Measurements from ENCODE around the gene B3GNT5.

B3GNT5 gene

DNA sequence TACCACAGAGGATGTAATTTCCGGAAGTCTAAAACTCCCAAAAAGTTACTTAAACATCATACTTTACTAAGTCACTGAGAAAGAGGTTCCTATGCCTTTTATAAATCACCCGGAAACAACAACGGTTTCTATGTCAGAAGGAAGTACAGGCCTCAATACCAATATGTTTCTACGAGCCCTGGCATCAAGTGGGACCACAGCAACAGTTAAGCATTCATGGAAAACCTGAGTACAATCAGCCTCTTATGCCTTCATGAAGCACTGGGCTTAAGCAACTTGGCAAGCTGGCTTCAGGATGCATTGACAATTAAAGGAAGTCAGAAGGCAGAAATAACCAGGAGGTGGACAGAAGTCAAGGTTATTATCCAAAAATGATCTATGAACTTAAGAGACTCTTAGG is 19.1 kb upstream of the B3GNT5 start:
- no peak for DNase-seq

DNA sequence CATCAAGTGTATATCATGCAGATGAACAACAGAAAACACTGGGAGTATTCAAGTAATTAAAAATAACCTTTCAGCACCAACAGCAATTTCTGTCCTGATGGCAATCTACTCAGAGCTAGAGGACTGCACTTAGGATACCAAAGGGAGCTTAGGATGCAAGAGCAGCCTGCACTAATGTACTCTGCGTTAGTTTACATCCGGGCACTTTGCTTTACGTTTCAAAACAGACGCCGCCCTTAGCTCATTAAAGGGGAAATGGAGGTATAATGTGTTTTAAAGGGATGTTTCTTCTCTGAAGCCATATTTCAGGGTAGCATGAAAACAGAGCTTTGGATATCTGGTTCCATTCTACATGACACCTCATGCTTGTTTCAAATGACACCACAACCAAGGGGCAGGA is 14.0 kb upstream of the B3GNT5 start:
- no peak for DNase-seq

- DNase-seq = no peak
Measured at GRCh38 chr3:183242431-183242830, 10.6 kb upstream of the B3GNT5 start.

GRCh38 chr3:183244219-183244618 is 8.8 kb upstream of the B3GNT5 start:
- no peak for DNase-seq

GRCh38 chr3:183244981-183245476 is 8.0 kb upstream of the B3GNT5 start:
- DNase-seq = no peak

DNA sequence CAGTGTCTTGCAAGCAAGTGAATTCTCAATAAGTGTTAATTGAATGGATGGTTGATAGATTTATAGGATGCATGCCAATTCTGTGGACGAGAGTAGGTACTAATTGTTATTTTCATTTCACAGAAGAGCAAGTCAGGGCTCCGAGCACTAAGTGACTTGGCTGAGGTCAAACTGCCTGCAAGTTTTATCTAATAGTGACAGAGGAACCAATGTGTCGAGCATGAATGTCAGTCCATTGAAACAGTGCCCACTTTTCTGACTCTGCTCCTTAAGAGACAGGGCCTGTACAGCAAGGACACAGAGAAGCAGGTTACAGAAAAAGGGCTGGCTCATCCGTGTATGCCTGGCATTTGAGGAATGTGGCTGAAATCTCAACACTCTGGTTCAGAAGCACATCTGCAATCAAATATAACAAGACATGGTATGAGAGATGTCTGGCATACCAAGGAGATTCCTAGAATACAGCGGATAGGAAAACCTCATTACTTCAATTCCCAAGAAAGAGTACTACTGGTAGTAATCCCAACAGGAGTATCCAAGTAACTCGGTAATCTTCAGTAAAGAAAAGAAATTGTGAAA is 6.0 kb upstream of the B3GNT5 start:
- no peak for DNase-seq

DNA sequence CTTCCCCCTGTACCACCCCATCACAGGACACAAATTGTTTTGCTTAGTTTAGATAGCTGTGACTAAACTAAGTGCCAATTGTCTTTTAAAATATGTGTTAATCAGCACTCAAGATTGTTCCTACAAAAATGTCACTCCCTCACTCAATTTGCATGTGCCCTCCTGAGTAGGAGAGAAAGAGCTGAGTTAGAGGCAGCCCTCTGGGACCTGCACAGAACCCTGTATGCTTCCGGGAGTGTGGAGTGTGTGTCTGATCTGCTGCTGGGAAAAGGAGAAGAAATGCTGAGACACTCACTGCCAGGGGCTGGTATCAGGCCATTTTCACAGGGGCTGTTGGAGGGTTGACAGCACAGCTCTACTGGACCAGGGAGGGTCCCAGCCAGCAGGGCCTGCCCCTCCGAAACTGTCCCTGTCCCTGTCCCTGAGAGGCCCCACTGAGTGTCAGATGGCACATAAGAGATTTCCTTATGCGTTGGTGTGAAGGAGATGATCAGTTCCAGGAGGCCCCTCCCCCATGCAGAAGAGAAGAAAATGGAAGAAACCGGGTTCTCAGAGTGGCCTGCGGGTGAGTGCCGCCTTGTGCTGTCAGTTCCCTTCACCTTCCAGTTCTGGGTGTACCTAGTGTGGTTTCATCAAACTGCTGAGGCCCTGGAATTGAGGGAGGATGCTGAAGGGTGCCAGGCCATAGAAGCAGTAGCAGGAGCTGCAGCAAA is 3.9 kb upstream of the B3GNT5 start:
- no peak for DNase-seq

GRCh38 chr3:183252118-183252782 is 803 bp upstream of the B3GNT5 start:
- no peak for DNase-seq

DNA sequence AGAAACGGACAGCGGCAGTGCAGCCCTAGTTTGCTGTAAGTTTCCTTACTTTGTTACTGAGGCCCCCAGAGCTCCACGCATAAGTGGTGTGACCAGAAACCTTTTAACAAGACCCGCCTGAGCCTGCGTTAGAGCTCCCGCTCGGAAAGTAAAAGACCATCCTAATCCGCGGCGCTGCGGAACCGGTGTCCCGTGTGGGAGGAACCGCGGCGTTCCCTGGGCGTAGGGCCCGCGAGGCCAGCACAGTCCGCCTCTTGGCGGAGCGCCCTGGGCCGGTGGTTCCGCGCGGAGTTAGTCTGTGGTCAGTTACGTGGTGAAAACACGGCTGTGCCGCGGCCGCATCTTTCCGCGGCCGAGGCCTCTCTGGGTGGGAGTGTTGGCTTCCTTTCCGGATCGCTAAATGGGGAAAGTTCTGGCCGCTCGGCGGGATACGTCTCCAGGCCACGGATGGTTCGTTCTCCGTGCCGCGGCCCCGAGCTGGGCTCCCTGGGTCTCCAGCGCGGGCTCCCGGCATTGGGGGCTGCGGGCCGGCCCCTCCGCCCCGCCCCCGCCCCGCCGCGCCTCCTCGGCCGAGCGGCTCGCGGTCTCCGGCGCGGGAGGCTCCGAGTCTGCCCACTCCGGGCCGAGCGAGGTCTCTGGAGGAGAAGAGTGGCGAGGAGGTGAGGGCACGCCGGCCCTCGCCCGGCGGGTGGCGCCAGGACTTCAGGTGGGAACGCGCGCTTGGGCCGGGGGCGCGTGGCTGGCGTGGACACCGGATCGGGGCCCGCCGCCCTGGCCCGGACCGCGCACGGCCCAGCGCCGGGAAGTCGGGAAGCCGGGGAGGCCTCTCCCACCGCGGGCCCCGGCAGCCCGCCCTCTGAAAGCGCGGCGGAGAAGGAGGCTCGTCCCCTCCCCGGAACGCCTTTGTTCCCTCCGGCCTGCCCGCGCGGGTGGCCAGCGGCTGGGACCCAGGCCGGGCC is 754 bp downstream of the B3GNT5 start:
- peak; percentile 41 for DNase-seq

DNA sequence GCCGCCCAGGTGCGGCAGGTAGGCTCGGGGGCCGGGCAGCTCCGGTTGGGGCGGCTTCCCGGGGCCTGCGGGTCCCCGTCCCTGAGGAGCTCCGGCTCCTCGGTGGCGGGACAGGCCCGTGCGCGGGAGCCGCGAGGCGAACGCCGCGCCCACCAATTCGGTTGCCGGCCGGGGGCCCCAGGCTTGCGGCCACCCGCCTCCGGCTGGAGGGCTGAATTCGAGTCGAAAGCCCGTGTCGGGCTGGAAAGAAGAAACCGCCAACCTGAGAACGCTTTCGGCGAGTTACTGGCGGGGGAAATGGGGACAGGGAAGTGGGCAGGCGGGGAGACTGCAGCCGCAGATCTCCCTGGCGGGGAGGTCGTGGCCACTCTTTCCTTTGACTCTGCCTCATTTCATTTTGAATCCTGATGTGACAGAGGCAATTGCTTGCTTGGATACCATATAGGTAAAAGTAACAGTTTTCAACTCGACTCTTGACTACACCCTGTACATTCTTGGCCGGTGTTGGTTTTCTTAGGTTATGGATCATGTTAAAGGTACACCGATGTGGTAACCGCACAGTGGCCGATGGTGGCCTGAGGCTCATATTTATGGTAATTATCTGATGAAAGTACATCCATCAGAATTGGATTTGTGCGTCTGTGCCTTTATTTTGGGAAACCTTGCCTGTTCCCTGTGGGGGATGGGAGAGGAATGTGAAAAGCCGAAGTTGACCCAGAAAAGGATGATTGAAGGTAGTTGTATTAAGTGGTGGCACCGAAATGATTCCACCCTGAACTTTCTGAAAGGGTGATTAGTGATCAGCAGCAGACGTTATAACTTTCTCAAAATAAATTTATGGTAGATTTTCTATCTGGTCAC is 1.7 kb downstream of the B3GNT5 start:
- DNase-seq = no peak

DNA sequence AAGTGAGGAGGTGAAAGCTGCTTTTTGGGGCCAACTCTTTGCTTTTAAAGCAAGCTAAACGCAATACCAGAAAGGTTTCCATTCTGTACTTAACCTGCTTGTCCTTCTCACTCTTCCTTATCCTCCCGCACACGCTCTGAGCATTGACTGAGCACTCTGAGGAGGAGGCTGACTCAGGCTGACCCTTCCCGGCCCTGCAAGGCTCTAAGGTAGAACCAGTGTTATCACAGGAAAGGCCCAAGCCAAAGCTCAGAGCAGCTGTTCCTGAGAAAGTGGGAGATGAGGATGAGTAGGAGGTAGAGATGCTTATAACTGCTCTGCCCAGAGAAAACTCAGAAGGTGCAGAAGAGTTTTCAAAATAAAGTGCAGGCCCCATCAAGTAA is 2.3 kb downstream of the B3GNT5 start:
- no peak for DNase-seq

DNA sequence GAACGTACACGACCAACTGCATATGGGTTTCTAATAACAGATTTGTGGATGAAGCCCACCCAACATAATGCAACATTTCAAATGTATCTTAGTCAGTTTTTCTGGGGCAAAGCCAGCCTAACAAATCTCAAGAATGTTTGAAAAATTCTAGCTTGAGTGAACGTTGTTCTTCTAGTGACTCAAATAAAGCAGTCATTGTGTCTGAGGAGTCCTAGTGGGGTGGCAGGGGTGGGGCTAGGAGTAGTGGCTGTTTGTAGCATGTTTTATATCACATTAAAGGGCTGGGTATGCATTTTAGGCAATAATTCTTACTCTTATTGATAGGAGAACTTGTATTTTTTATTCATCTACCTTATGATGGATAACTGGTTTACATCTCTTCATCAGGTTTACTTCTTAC is 6.0 kb downstream of the B3GNT5 start:
- DNase-seq = no peak

GRCh38 chr3:183259621-183260020 is 6.6 kb downstream of the B3GNT5 start:
- peak; percentile 53 for DNase-seq

- DNase-seq = no peak
Measured at GRCh38 chr3:183260167-183260904, 7.3 kb downstream of the B3GNT5 start.

- no peak for DNase-seq
Measured at GRCh38 chr3:183261151-183261724, 8.2 kb downstream of the B3GNT5 start.

- no peak for DNase-seq
Measured at GRCh38 chr3:183262875-183263378, 9.9 kb downstream of the B3GNT5 start.

DNA sequence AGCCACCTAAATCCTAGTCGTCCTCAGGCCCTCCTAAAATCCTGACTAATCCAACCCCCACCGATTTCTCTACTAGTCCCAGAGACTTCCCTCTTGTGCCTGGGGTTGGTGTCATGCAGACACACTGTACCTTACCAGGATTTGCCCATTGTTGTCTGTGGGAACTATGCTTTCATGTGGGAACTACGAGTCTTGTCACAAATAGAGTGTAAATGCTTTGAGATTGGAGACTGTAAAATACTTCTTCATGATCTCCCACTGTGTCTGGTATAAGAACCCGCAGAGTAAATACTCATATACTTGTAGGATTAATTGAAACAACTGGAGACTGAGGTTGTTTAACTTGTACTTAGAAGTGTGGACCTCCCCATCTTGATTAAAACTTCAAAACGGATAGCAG is 11.2 kb downstream of the B3GNT5 start:
- DNase-seq = no peak

GRCh38 chr3:183265157-183265642 is 12.1 kb downstream of the B3GNT5 start:
- DNase-seq = peak; percentile 34

- no peak for DNase-seq
Measured at GRCh38 chr3:183265834-183266417, 12.9 kb downstream of the B3GNT5 start.

DNA sequence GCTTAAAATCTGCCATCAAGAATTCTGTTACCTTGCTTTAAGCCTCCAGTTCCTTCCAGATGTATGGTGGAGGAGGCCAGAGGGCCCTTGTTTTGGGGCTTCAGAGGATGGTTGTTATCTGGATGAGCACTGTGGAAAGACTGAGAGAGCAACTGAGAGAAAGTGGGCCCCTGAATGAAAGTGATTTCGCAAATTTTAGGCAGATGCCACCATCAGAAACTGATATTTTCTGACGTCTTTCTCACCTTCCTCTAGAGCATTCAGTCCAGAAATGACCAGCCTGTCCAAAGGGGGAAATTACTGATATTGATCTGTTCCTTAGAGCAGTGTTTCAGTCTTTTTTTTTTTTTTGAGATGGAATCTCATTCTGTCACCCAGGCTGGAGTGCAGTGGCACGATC is 13.4 kb downstream of the B3GNT5 start:
- DNase-seq = no peak
